Activated T-cell treated with anti-CD3 and anti-CD28 coated beads, Interleukin-2, amount 50 U/mL, for 4 hours (primary cell): ENCODE results near the gene SART3. TPM values are rescaled to one million over a fixed set of nuclear protein-coding genes. Genes with fewer than 3 reads are reported as not detected.
"Not testable (repeated sequence)": the region's sequence is repeated elsewhere in the genome, so short reads cannot be mapped to it uniquely, and the experiment has no call there.

Source experiments
- ATAC-seq, 2 donors: fragments of 200-7000 bp; cut with Tn5 transposase; one replicate each; pipeline ENCODE4 v1.10.0; 2021
- DNase-seq: peaks from one replicate; pipeline ENCODE4 v3.0.0-alpha.2; 2020
- H3K27me3 Mint-ChIP-seq: one replicate; pipeline ENCODE4 v1.8.0; 2021; ENCODE audit warnings: low read depth, mixed read lengths
- H3K36me3 Mint-ChIP-seq: one replicate; pipeline ENCODE4 v1.8.0; 2022; ENCODE audit warnings: mixed read lengths; ENCODE audit not compliant: insufficient read depth
- H3K4me1 Mint-ChIP-seq: one replicate; pipeline ENCODE4 v1.8.0; 2021; ENCODE audit warnings: low read depth, mixed read lengths
- H3K4me3 Mint-ChIP-seq: one replicate; pipeline ENCODE4 v1.8.0; 2021; ENCODE audit warnings: mild to moderate bottlenecking, moderate library complexity, mixed read lengths
- H3K9me3 Mint-ChIP-seq: one replicate; pipeline ENCODE4 v1.8.0; 2021; ENCODE audit warnings: mixed read lengths
- total RNA-seq, 3 donors: library from RNA; stranded (reverse); gene quantifications; one replicate each; pipeline ENCODE4 v1.2.1, GENCODE V29; 2021

The SART3 gene
- total RNA-seq, 3 donors from 2014 or later: 83.0 to 92.1 (median 89.4) TPM

DNA sequence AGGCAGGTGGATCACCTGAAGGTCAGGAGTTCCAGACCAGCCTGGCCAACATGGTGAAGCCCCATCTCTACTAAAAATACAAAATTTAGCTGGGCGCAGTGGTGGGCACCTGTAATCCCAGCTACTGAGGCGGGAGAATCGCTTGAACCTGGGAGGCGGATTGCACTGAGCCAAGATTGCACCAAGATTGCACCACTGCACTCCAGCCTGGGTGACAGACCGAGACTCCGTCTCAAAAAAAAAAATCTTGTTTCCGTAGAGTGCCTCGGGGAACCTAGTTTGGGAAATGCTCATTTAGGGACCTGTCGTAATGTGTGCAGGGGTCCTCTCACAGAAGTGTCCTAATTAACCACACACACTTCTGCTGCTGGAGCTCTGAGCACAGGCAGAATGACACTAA lies 29.5 kb upstream of the SART3 start:
- H3K4me3 Mint-ChIP-seq, ATAC-seq, H3K9me3 Mint-ChIP-seq, H3K27me3 Mint-ChIP-seq, H3K4me1 Mint-ChIP-seq, DNase-seq, H3K36me3 Mint-ChIP-seq: not testable (repeated sequence)

DNA sequence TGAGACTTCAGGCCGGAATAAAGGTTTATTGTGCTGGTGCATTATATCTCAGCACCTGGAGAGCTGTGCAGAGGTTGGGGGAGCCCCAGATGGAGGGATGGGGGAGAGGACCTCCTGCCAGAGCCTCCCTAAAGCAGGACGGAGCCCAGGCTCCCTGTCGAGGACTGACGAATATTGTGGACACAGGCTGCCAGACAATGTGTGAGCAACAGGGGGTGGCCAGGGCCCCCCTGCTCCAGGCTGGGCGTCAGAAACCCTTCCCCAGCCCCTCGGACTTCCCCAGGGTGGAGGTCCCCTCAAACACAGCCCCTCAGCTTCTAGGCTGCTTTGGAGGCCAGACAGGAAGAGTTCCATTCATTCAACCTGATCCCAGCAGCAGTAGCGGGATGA lies 28.9 kb upstream of the SART3 start:
- peaks cover under 1% of the 10 kb centered on the region for H3K27me3 Mint-ChIP-seq
- H3K4me3 Mint-ChIP-seq: no peak overlapping the region
- DNase-seq: no peak
- H3K4me1 Mint-ChIP-seq: no peaks in the 10 kb centered on the region
- H3K36me3 Mint-ChIP-seq: no peaks in the 10 kb centered on the region
- no peaks in the 10 kb centered on the region for H3K9me3 Mint-ChIP-seq
- no peak for ATAC-seq

GRCh38 chr12:108589028-108589839 lies 28.3 kb upstream of the SART3 start:
- Mint-ChIP-seq H3K36me3 (no peaks in the 10 kb centered on the region), H3K4me1 (no peaks in the 10 kb centered on the region), H3K4me3 (no peak overlapping the region), H3K27me3 (peaks cover 4% of the 10 kb centered on the region), H3K9me3 (no peaks in the 10 kb centered on the region)
- no peak for DNase-seq
- no peak for ATAC-seq

DNA sequence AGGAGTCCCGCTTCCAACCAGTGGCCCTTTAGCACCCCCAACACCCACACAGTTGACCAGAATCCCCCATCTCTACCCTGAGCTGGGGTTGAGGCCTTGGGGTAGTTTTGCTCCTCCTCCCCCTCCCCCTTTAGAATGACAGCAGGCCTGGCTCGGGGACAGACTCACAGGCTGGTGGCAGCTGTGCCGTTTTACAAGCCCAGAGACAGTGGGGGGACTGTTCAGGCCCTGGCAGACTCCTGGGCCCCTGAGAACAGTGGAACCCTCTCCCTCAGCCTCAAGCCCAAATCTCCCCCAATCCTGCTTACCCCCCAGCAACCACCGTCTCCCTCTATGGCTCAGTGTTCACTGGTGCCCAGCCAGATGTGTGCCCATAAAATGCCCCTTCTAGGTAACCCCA lies 26.9 kb upstream of the SART3 start:
- ATAC-seq: no peak
- Mint-ChIP-seq H3K9me3 (no peaks in the 10 kb centered on the region), H3K36me3 (no peaks in the 10 kb centered on the region), H3K4me1 (no peaks in the 10 kb centered on the region), H3K4me3 (no peak overlapping the region), H3K27me3 (peaks cover 4% of the 10 kb centered on the region)
- no peak for DNase-seq

- H3K36me3 Mint-ChIP-seq: no peaks in the 10 kb centered on the region
- ATAC-seq (no peak), DNase-seq (no peak)
- H3K27me3 Mint-ChIP-seq: peaks cover 4% of the 10 kb centered on the region
- H3K9me3 Mint-ChIP-seq: no peaks in the 10 kb centered on the region
- H3K4me1 Mint-ChIP-seq: no peaks in the 10 kb centered on the region
- no peak overlapping the region for H3K4me3 Mint-ChIP-seq
Measured at GRCh38 chr12:108586306-108586705, 25.3 kb upstream of the SART3 start.

DNA sequence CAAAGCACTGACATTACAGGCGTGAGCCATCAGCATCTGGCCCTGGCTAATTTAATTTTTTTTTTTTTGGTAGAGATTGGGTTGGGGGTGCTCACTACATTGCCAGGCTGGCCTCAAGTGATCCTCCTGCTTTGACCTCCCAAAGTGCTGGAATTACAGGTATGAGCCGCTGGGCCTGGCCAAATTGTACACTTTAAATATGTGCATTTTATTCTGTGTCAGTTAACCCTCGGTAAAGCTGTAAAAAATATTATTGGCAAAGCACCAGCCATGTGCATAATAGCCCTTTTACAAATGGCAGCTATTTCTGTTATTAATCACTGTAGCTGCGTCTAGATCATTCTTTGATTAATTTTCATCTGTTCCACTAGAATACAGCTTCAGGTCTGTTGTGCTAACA lies 24.9 kb upstream of the SART3 start:
- no peaks in the 10 kb centered on the region for H3K36me3 Mint-ChIP-seq
- ATAC-seq: no peak
- H3K4me3 Mint-ChIP-seq: no peak overlapping the region
- peaks cover 4% of the 10 kb centered on the region for H3K27me3 Mint-ChIP-seq
- H3K4me1 Mint-ChIP-seq: no peaks in the 10 kb centered on the region
- no peaks in the 10 kb centered on the region for H3K9me3 Mint-ChIP-seq
- DNase-seq: no peak

DNA sequence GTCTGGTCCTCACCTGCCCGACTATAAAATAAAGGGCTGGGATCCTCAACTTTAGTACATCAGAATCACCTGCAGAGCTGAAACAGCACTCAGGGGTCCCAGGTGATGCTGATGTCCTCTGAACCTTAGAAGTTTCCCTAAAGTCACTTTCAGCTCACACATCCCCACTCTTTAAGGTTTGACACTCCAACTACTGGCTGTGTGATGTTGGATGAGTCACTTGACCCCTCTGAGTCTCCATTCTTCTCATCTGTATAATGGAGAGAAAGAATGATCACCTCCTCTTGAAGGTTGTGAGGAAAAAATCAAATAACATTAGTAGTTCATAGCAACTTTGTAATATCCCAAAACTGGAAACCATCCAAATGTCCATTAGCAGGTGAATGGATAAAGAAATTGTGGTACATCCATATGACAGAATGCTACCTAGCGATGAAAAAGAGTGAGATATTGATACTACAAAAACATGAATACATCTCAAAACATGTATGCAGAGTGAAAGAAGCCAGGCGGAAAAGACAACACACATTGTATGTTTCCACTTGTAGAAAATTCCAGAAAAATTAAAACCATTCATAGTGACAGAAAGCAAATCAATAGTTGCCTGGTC lies 23.6 kb upstream of the SART3 start:
- H3K4me1 Mint-ChIP-seq: no peaks in the 10 kb centered on the region
- H3K27me3 Mint-ChIP-seq: peaks cover 4% of the 10 kb centered on the region
- ATAC-seq: no peak
- H3K4me3 Mint-ChIP-seq: no peak overlapping the region
- DNase-seq: no peak
- H3K36me3 Mint-ChIP-seq: no peaks in the 10 kb centered on the region
- H3K9me3 Mint-ChIP-seq: no peaks in the 10 kb centered on the region

GRCh38 chr12:108583991-108584390 lies 23.0 kb upstream of the SART3 start:
- H3K4me3 Mint-ChIP-seq: no peak overlapping the region
- H3K9me3 Mint-ChIP-seq: peaks cover 2% of the 10 kb centered on the region
- H3K4me1 Mint-ChIP-seq: no peaks in the 10 kb centered on the region
- no peak for ATAC-seq
- no peaks in the 10 kb centered on the region for H3K36me3 Mint-ChIP-seq
- DNase-seq: no peak
- H3K27me3 Mint-ChIP-seq: peaks cover 4% of the 10 kb centered on the region

- Mint-ChIP-seq H3K9me3 (peaks cover 5% of the 10 kb centered on the region), H3K36me3 (no peaks in the 10 kb centered on the region), H3K4me1 (no peaks in the 10 kb centered on the region), H3K27me3 (peaks cover 4% of the 10 kb centered on the region), H3K4me3 (no peak overlapping the region)
- DNase-seq: no peak
- ATAC-seq: no peak
Measured at GRCh38 chr12:108582978-108583770, 22.2 kb upstream of the SART3 start.

- peaks cover 4% of the 10 kb centered on the region for H3K27me3 Mint-ChIP-seq
- H3K4me3 Mint-ChIP-seq: no peak overlapping the region
- no peak for ATAC-seq
- no peaks in the 10 kb centered on the region for H3K36me3 Mint-ChIP-seq
- no peak for DNase-seq
- peaks cover 5% of the 10 kb centered on the region for H3K9me3 Mint-ChIP-seq
- no peaks in the 10 kb centered on the region for H3K4me1 Mint-ChIP-seq
Measured at GRCh38 chr12:108582509-108582908, 21.5 kb upstream of the SART3 start.

DNA sequence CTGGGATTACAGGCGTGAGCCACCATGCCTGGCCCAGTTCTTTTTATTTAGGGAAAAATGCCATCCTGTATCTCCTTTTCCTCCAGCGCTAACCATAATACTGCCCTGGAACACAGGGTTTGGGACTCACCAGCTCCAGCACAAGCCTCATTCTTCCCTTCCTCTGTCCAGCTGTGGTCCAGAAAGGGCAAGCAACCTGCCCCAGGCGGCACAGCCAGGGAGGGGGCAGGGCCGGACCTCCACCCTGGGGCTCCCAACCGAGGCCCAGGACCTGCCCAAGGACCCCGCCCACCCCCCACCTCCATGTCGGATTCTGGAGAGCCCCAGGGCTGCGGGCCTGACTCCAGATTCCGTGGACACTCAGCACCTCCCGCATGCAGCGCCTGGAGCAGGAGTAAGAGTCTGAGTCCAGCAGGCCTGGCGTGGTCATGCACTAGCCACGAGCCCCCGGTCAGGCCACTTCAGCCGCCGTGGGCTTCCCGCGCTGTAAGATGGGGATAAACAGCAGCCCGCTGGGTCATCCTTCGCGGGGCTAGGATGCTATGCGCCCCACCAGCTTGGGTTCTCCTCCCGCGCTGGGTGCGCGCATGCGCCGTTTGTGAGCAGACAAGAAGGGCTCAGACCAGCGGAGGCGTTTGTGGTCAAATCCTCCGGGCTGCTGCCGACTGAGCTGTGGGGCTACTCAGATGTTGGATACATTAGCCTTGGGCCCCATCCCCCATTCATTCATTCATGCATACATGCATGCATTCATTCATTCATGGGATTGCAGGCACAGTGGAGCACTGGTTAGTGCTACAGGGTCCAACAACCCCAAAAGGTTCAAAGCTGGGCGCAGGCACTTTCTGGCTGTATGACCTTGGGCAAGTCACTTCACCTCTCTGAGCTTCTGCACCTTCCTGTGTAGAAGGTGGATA lies 20.6 kb upstream of the SART3 start:
- H3K9me3 Mint-ChIP-seq: peaks cover 5% of the 10 kb centered on the region
- ATAC-seq (no peak), DNase-seq (no peak)
- H3K36me3 Mint-ChIP-seq: no peaks in the 10 kb centered on the region
- peaks cover 4% of the 10 kb centered on the region for H3K27me3 Mint-ChIP-seq
- peaks cover 2% of the 10 kb centered on the region for H3K4me1 Mint-ChIP-seq
- H3K4me3 Mint-ChIP-seq: no peak overlapping the region

DNA sequence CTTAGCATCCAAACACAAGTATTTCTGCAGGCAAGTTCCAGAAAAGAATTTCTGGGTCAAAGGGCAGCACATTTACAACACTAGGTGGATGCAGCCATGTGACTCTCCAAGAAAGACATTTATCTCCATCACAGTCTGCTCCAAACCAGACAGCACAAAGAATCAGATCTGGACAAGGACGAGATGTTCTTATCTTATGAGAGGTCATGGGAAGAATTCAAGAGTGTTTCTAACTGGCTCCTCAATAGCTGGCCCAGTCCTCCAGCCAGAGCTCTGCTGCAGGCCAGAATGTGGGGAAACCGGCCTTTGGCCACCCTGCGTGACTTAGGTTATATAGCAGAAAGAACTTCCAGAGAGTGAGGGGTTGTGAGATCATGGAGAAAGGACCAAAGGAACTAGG lies 19.6 kb upstream of the SART3 start:
- Mint-ChIP-seq H3K27me3 (peaks cover 4% of the 10 kb centered on the region), H3K36me3 (no peaks in the 10 kb centered on the region), H3K4me1 (peaks cover 10% of the 10 kb centered on the region), H3K9me3 (peaks cover 5% of the 10 kb centered on the region), H3K4me3 (no peak overlapping the region)
- DNase-seq (no peak), ATAC-seq (no peak)

GRCh38 chr12:108578813-108579212 lies 17.8 kb upstream of the SART3 start:
- ATAC-seq (no peak), DNase-seq (no peak)
- H3K27me3 Mint-ChIP-seq: no peaks in the 10 kb centered on the region
- H3K4me3 Mint-ChIP-seq: no peak overlapping the region
- H3K36me3 Mint-ChIP-seq: no peaks in the 10 kb centered on the region
- peaks cover 24% of the 10 kb centered on the region for H3K4me1 Mint-ChIP-seq
- peaks cover 5% of the 10 kb centered on the region for H3K9me3 Mint-ChIP-seq

GRCh38 chr12:108578264-108578663 lies 17.3 kb upstream of the SART3 start:
- Mint-ChIP-seq H3K4me3 (no peak overlapping the region), H3K27me3 (no peaks in the 10 kb centered on the region), H3K36me3 (no peaks in the 10 kb centered on the region), H3K9me3 (peaks cover 5% of the 10 kb centered on the region), H3K4me1 (peaks cover 28% of the 10 kb centered on the region)
- DNase-seq (no peak), ATAC-seq (no peak)
